ENCODE results near the gene DNAAF8. TPM values are rescaled to one million over a fixed set of nuclear protein-coding genes. Genes with fewer than 3 reads are reported as not detected.

Gene DNAAF8
- total RNA-seq, 2 donors from 2014 or later, result not detected

GRCh38 chr16:4796982-4797804, 62.9 kb downstream of the DNAAF8 start:
- H3K4me1 ChIP-seq (ENCODE audit: control insufficient read depth in 1 of 2, low read depth in 2 of 2), result peaks cover 9 to 12% of the 10 kb centered on the region in 2 donors
- no peak for DNase-seq (ENCODE audit: low spot score)
- H3K36me3 ChIP-seq, result peaks cover 5% of the 10 kb centered on the region
- TF ChIP-seq, protein P1, sequence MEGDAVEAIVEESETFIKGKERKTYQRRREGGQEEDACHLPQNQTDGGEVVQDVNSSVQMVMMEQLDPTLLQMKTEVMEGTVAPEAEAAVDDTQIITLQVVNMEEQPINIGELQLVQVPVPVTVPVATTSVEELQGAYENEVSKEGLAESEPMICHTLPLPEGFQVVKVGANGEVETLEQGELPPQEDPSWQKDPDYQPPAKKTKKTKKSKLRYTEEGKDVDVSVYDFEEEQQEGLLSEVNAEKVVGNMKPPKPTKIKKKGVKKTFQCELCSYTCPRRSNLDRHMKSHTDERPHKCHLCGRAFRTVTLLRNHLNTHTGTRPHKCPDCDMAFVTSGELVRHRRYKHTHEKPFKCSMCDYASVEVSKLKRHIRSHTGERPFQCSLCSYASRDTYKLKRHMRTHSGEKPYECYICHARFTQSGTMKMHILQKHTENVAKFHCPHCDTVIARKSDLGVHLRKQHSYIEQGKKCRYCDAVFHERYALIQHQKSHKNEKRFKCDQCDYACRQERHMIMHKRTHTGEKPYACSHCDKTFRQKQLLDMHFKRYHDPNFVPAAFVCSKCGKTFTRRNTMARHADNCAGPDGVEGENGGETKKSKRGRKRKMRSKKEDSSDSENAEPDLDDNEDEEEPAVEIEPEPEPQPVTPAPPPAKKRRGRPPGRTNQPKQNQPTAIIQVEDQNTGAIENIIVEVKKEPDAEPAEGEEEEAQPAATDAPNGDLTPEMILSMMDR (IDR thresholded peaks at IDR 0.05), result no peak
- no peak overlapping the region for H3K27ac ChIP-seq
- no peaks in the 10 kb centered on the region for H3K27me3 ChIP-seq (replicated peaks; ENCODE audit: insufficient read depth)
- no peak for ATAC-seq (ENCODE audit: insufficient number of reproducible peaks, low FRiP score, low read depth)
- H3K4me3 ChIP-seq, result no peak overlapping the region
- no peaks in the 10 kb centered on the region for H3K9me3 ChIP-seq

GRCh38 chr16:4797805-4798252, 63.5 kb downstream of the DNAAF8 start:
- peaks cover 5% of the 10 kb centered on the region for H3K36me3 ChIP-seq
- DNase-seq (ENCODE audit: low spot score) (no peak), ATAC-seq (ENCODE audit: insufficient number of reproducible peaks, low FRiP score, low read depth) (no peak)

GRCh38 chr16:4798456-4798855, 64.1 kb downstream of the DNAAF8 start:
- no peak overlapping the region for H3K27ac ChIP-seq
- H3K4me3 ChIP-seq, result no peak overlapping the region
- H3K9me3 ChIP-seq, result no peaks in the 10 kb centered on the region
- H3K27me3 ChIP-seq (replicated peaks; ENCODE audit: insufficient read depth), result no peaks in the 10 kb centered on the region
- DNase-seq (ENCODE audit: low spot score), result no peak
- H3K4me1 ChIP-seq (ENCODE audit: control insufficient read depth in 1 of 2, low read depth in 2 of 2), result peaks cover 9 to 17% of the 10 kb centered on the region in 2 donors
- TF ChIP-seq, protein P1 (IDR thresholded peaks at IDR 0.05), result no peak
- H3K36me3 ChIP-seq, result peaks cover 5% of the 10 kb centered on the region
- no peak for ATAC-seq (ENCODE audit: insufficient number of reproducible peaks, low FRiP score, low read depth)

More at GRCh38 chr16:4797805-4798252, 63.5 kb downstream of the DNAAF8 start:
- H3K9me3 ChIP-seq, result no peaks in the 10 kb centered on the region
- H3K4me1 ChIP-seq (ENCODE audit: control insufficient read depth in 1 of 2, low read depth in 2 of 2), result peaks cover 9 to 12% of the 10 kb centered on the region in 2 donors
- no peaks in the 10 kb centered on the region for H3K27me3 ChIP-seq (replicated peaks; ENCODE audit: insufficient read depth)
- H3K4me3 ChIP-seq, result no peak overlapping the region
- H3K27ac ChIP-seq, result no peak overlapping the region
- TF ChIP-seq, protein P1 (IDR thresholded peaks at IDR 0.05), result no peak

Other genes with a start within 250 kb of the DNAAF8 start
- 10 to 100 TPM; 33.2 to 33.5 TPM for gene CDIP1, start 195.8 kb upstream of the DNAAF8 start, total RNA-seq
- not detected for gene C16orf96, start 178.2 kb upstream of the DNAAF8 start, total RNA-seq
- gene UBALD1, start 119.6 kb upstream of the DNAAF8 start, total RNA-seq, result 10 to 100 TPM; 23.8 to 23.9 TPM
- 10 to 100 TPM; 56.0 to 64.5 TPM for gene MGRN1, start 109.7 kb upstream of the DNAAF8 start, total RNA-seq
- gene NUDT16L1, start 41.0 kb upstream of the DNAAF8 start, total RNA-seq, result 10 to 100 TPM; 16.8 to 24.0 TPM
- 10 to 100 TPM; 29.8 to 41.8 TPM for gene ANKS3, start 266 bp upstream of the DNAAF8 start, total RNA-seq
- gene ZNF500, start 32.6 kb downstream of the DNAAF8 start, total RNA-seq, result 10 to 100 TPM in 1 of 2 donors, 1 to 10 TPM in 1; 6.1 to 21.2 TPM
- not detected for gene SEPTIN12, start 53.8 kb downstream of the DNAAF8 start, total RNA-seq
- gene SMIM22, start 60.8 kb downstream of the DNAAF8 start, total RNA-seq, result not detected
- 10 to 100 TPM in 1 of 2 donors, 1 to 10 TPM in 1; 4.2 to 23.7 TPM for gene ROGDI, start 68.1 kb downstream of the DNAAF8 start, total RNA-seq
- 10 to 100 TPM; 28.4 to 59.5 TPM for gene GLYR1, start 112.8 kb downstream of the DNAAF8 start, total RNA-seq
- 10 to 100 TPM; 27.1 to 37.0 TPM for gene UBN1, start 112.9 kb downstream of the DNAAF8 start, total RNA-seq
- gene PPL, start 202.6 kb downstream of the DNAAF8 start, total RNA-seq, result 10 to 100 TPM; 22.6 to 28.8 TPM
- gene SEC14L5, start 223.8 kb downstream of the DNAAF8 start, total RNA-seq, result 1 to 10 TPM in 1 of 2 donors, under 1 TPM in 1; 0.92 to 4.6 TPM